PC-3 (cell line): ENCODE data around the gene GJC1. TPM values are rescaled to one million over a fixed set of nuclear protein-coding genes. Genes with fewer than 3 reads are reported as not detected.

Experiments
- ATAC-seq: fragments of 200-7000 bp; cut with Tn5 transposase; 2 replicates; pipeline ENCODE4 v1.9.1; 2020; ENCODE audit warnings: mild to moderate bottlenecking, moderate library complexity
- BruUV-seq: library from RNA; stranded (reverse); fragments of 400-500 nt; replicated peaks from 2 replicates; lab custom pipeline; 2021; lab: Mats Ljungman, UMichigan
- CTCF ChIA-PET: fragments of 300-600 bp; sonication (Branson Sonifier 250); formaldehyde crosslinking; loops from one replicate; lab custom pipeline; 2022; ENCODE audit warnings: antibody characterized with exemption; lab: Charles Lee
- POLR2A ChIA-PET: fragments of 300-600 bp; sonication (Branson Sonifier 250); formaldehyde crosslinking; loops from one replicate; lab custom pipeline; 2022; ENCODE audit warnings: antibody characterized with exemption; ENCODE audit not compliant: unreplicated experiment; lab: Charles Lee
- DNase-seq: peaks from one replicate; pipeline ENCODE4 v3.0.0-alpha.2; 2015
- H2AFZ ChIP-seq: fragments of 300-600 bp; sonication (generic); 2 replicates; pipeline ENCODE4 v1.6.0; 2016; ENCODE audit warnings: antibody characterized with exemption, low read length
- H3F3A ChIP-seq: fragments of 300-600 bp; sonication (generic); one replicate; pipeline ENCODE4 v1.6.0; 2017; ENCODE audit warnings: antibody characterized with exemption, low read length, control low read depth, mild to moderate bottlenecking; ENCODE audit not compliant: unreplicated experiment
- H3K27ac ChIP-seq: fragments of 300-600 bp; sonication (generic); 2 replicates; pipeline ENCODE4 v1.5.1; 2016; ENCODE audit warnings: mild to moderate bottlenecking, low read length
- H3K27me3 ChIP-seq: fragments of 300-600 bp; sonication (generic); 2 replicates; pipeline ENCODE4 v1.6.1; 2016; ENCODE audit warnings: low read length, mixed read lengths
- H3K36me3 ChIP-seq: fragments of 300-600 bp; sonication (generic); 2 replicates; pipeline ENCODE4 v1.6.1; 2016; ENCODE audit warnings: low read depth, mixed run types, low read length, mixed read lengths
- H3K4me1 ChIP-seq: fragments of 300-600 bp; sonication (generic); 2 replicates; pipeline ENCODE4 v1.5.1; 2016; ENCODE audit warnings: low read length; ENCODE audit not compliant: insufficient read depth
- H3K4me2 ChIP-seq: fragments of 300-600 bp; sonication (generic); 2 replicates; pipeline ENCODE4 v1.6.0; 2016; ENCODE audit warnings: low read length
- H3K4me3 ChIP-seq: fragments of 300-600 bp; sonication (generic); 2 replicates; pipeline ENCODE4 v1.5.1; 2016; ENCODE audit warnings: mild to moderate bottlenecking, low read length, mixed read lengths
- H3K79me2 ChIP-seq: fragments of 300-600 bp; sonication (generic); 2 replicates; pipeline ENCODE4 v1.6.1; 2017; ENCODE audit warnings: low read length, mixed read lengths
- H3K9ac ChIP-seq: fragments of 300-600 bp; sonication (generic); 2 replicates; pipeline ENCODE4 v1.6.0; 2016; ENCODE audit warnings: mild to moderate bottlenecking, low read length
- H3K9me2 ChIP-seq: fragments of 300-600 bp; sonication (generic); replicated peaks from 2 replicates; pipeline ENCODE4 v1.6.1; 2016; ENCODE audit warnings: mixed run types, low read length, mixed read lengths
- H3K9me3 ChIP-seq: fragments of 300-600 bp; sonication (generic); 2 replicates; pipeline ENCODE4 v1.6.1; 2016; ENCODE audit warnings: low read length, mixed read lengths
- H4K20me1 ChIP-seq: fragments of 300-600 bp; sonication (generic); 2 replicates; pipeline ENCODE4 v1.6.1; 2016; ENCODE audit warnings: low read length, mixed read lengths
- CTCF ChIP-seq: fragments of 300-600 bp; sonication (generic); conservative IDR thresholded peaks from 2 replicates; pipeline ENCODE4 v1.5.1; 2017; ENCODE audit warnings: antibody characterized with exemption, low read depth, mild to moderate bottlenecking, low read length
- EZH2 ChIP-seq: fragments of 300-600 bp; sonication (generic); IDR thresholded peaks from one replicate; pipeline ENCODE4 v1.6.1; 2017; ENCODE audit warnings: antibody characterized with exemption, mild to moderate bottlenecking, low read length; ENCODE audit not compliant: unreplicated experiment
- EZH2phosphoT487 ChIP-seq: fragments of 300-600 bp; sonication (generic); IDR thresholded peaks from 2 replicates; pipeline ENCODE4 v1.6.1; 2018; ENCODE audit warnings: mild to moderate bottlenecking, antibody characterized with exemption, low read length, borderline replicate concordance
- intact Hi-C: fragments of 100-400 bp; cut with micrococcal nuclease; formaldehyde crosslinking; loops from 2 replicates; pipeline ENCODE4 v1.9.0; 2023
- total RNA-seq: library from RNA; depleted of rRNA; stranded (reverse); fragments of >200 nt; gene quantifications from 2 replicates; pipeline ENCODE4 v1.2.3, GENCODE V29; 2014

GJC1 gene
- total RNA-seq, 1 experiment from 2014 or later, result 17.1 TPM

GRCh38 chr17:44797802-44798201 is 32.3 kb downstream of the GJC1 start:
- Histone ChIP-seq H3F3A (no peaks in the 10 kb centered on the region), H3K9me2 (no peaks in the 10 kb centered on the region), H4K20me1 (no peaks in the 10 kb centered on the region), H3K36me3 (peaks cover 3% of the 10 kb centered on the region; the same call in 1 of the 2 replicates), H3K4me3 (no peak overlapping the region), H3K79me2 (no peaks in the 10 kb centered on the region), H3K9ac (no peak overlapping the region), H3K4me1 (peaks cover 24% of the 10 kb centered on the region), H2AFZ (no peak overlapping the region), H3K4me2 (no peak overlapping the region), H3K9me3 (no peaks in the 10 kb centered on the region), H3K27ac (no peak overlapping the region), H3K27me3 (no peaks in the 10 kb centered on the region)
- DNase-seq (no peak), ATAC-seq (no peak)
- TF ChIP-seq EZH2phosphoT487 (no peak), CTCF (no peak), EZH2 (no peak)
- ChIA-PET CTCF (interaction anchor here (0.5 kb wide), 1 partner anchor 23 kb away, joined by 3 read pairs; no protein-coding TSS in a partner anchor), POLR2A (no interaction called here)
- BruUV-seq, result no TSS peak
- intact Hi-C loops, result no loop called here

DNA sequence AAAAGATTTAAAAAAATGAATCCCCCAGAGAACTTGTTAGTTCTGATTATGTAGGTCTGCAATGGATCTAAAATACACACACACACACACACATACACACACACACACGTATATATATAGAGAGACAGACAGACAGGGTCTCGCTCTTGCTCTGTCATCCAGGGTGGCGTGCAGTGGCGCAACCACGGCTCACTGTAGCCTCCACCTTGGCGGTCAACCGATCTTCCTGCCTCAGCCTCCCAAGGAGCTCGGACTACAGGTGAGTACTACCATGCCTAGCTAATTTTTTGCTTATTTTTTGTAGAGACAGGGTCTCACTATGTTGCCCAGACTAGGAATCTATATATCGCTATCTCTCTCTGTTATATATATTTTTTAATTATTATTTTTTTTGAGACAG is 33.4 kb downstream of the GJC1 start:
- Histone ChIP-seq H4K20me1 (no peaks in the 10 kb centered on the region), H3K79me2 (no peaks in the 10 kb centered on the region), H3F3A (no peaks in the 10 kb centered on the region), H3K9me2 (no peaks in the 10 kb centered on the region), H3K4me1 (peaks cover 24% of the 10 kb centered on the region), H3K9ac (no peak overlapping the region), H3K27me3 (no peaks in the 10 kb centered on the region), H3K9me3 (no peaks in the 10 kb centered on the region), H3K36me3 (peaks cover 3% of the 10 kb centered on the region; the same call in 1 of the 2 replicates), H2AFZ (no peak overlapping the region), H3K27ac (no peak overlapping the region), H3K4me2 (no peak overlapping the region), H3K4me3 (no peak overlapping the region)
- POLR2A ChIA-PET, result no interaction called here
- TF ChIP-seq EZH2phosphoT487 (no peak), CTCF (no peak), EZH2 (no peak)
- DNase-seq (no peak), ATAC-seq (no peak)
- BruUV-seq, result no TSS peak
- intact Hi-C loops, result no loop called here
- CTCF ChIA-PET, result no interaction called here

- ChIA-PET CTCF (no interaction called here), POLR2A (no interaction called here)
- Histone ChIP-seq H3K9ac (no peak overlapping the region), H3K27me3 (no peaks in the 10 kb centered on the region), H2AFZ (no peak overlapping the region), H3K27ac (peak overlapping the region; percentile 82; the same call in 1 of the 2 replicates), H3K4me3 (no peak overlapping the region), H3K79me2 (no peaks in the 10 kb centered on the region), H4K20me1 (no peaks in the 10 kb centered on the region), H3K4me2 (peak overlapping the region; percentile 43), H3K4me1 (peaks cover 24% of the 10 kb centered on the region), H3K36me3 (peaks cover 3% of the 10 kb centered on the region; the same call in 1 of the 2 replicates), H3K9me3 (no peaks in the 10 kb centered on the region), H3F3A (no peaks in the 10 kb centered on the region), H3K9me2 (no peaks in the 10 kb centered on the region)
- DNase-seq (no peak), ATAC-seq (no peak)
- TF ChIP-seq EZH2 (no peak), EZH2phosphoT487 (no peak), CTCF (no peak)
- no TSS peak for BruUV-seq
- intact Hi-C loops, result loop anchor here (1.0 to 2.0 kb wide), 2 partner anchors 24 to 33 kb away; no protein-coding TSS in a partner anchor
Observed at GRCh38 chr17:44795928-44796327, 34.2 kb downstream of the GJC1 start.
